Large intestine (tissue), 3 donors: ENCODE measurements around the gene CHAF1A. TPM values are rescaled to one million over a fixed set of nuclear protein-coding genes. Genes with fewer than 3 reads are reported as not detected.

Experiments
- DNase-seq, 2 donors: peaks; one replicate each; pipeline versions ENCODE4 v3.0.0 to v3.0.0-alpha.2; 2013
- H3K27ac ChIP-seq: one replicate; pipeline ENCODE4 v1.5.1; 2013; ENCODE audit warnings: low read length
- H3K27me3 ChIP-seq: 2 replicates; pipeline ENCODE4 v1.6.1; 2013; ENCODE audit warnings: low read length; ENCODE audit not compliant: control insufficient read depth, insufficient read depth
- H3K36me3 ChIP-seq: 2 replicates; pipeline ENCODE4 v1.6.1; 2013; ENCODE audit warnings: low read length; ENCODE audit not compliant: control insufficient read depth, insufficient read depth
- H3K4me1 ChIP-seq: one replicate; pipeline ENCODE4 v1.6.1; 2013; ENCODE audit warnings: low read length; ENCODE audit not compliant: control insufficient read depth, insufficient read depth
- H3K4me3 ChIP-seq: one replicate; pipeline ENCODE4 v1.5.1; 2013; ENCODE audit warnings: low read length
- H3K9me3 ChIP-seq: one replicate; pipeline ENCODE4 v1.6.1; 2013; ENCODE audit warnings: mild to moderate bottlenecking, low read depth, low read length, moderate library complexity; ENCODE audit not compliant: control insufficient read depth
- WGBS: methylation state at CpG from one replicate; pipeline ENCODE4 v1.1.5; 2013; ENCODE audit warnings: low lambda C conversion rate; ENCODE audit not compliant: insufficient coverage; 5-methylcytosine and 5-hydroxymethylcytosine counted together
- polyA plus RNA-seq: library from polyadenylated mRNA; unstranded; fragments of 120-200 nt; gene quantifications from one replicate; pipeline ENCODE4 v1.2.1, GENCODE V29; 2013

Gene CHAF1A
- polyA plus RNA-seq, 1 donor: 12.4 TPM

GRCh38 chr19:4487572-4487971 is 85.1 kb downstream of the CHAF1A start:
- no peaks in the 10 kb centered on the region for H3K4me1 ChIP-seq
- no peak overlapping the region for H3K27ac ChIP-seq
- peaks cover 2% of the 10 kb centered on the region for H3K9me3 ChIP-seq
- no peak overlapping the region for H3K4me3 ChIP-seq
- WGBS: no CpG with 5 or more reads among the region's 11 CpGs
- H3K27me3 ChIP-seq: no peaks in the 10 kb centered on the region
- no peak for DNase-seq
- peaks cover 29% of the 10 kb centered on the region for H3K36me3 ChIP-seq

- WGBS: 100% methylated on average over 6 of the region's 29 CpGs
- Histone ChIP-seq H3K9me3 (peaks cover 5% of the 10 kb centered on the region), H3K4me1 (no peaks in the 10 kb centered on the region), H3K27ac (no peak overlapping the region), H3K4me3 (no peak overlapping the region), H3K36me3 (peaks cover 35% of the 10 kb centered on the region), H3K27me3 (no peaks in the 10 kb centered on the region)
- DNase-seq: no peak
Observed at GRCh38 chr19:4488496-4488895, 86.1 kb downstream of the CHAF1A start.

GRCh38 chr19:4491446-4491845 is 89.0 kb downstream of the CHAF1A start:
- Histone ChIP-seq H3K27ac (no peak overlapping the region), H3K27me3 (no peaks in the 10 kb centered on the region), H3K36me3 (peaks cover 51% of the 10 kb centered on the region), H3K4me3 (no peak overlapping the region), H3K9me3 (peaks cover 9% of the 10 kb centered on the region), H3K4me1 (no peaks in the 10 kb centered on the region)
- no CpG with 5 or more reads among the region's 21 CpGs for WGBS
- DNase-seq: no peak

- H3K27ac ChIP-seq: no peak overlapping the region
- peaks cover 54% of the 10 kb centered on the region for H3K36me3 ChIP-seq
- DNase-seq: no peak
- WGBS: no CpG with 5 or more reads among the region's 3 CpGs
- no peaks in the 10 kb centered on the region for H3K27me3 ChIP-seq
- no peaks in the 10 kb centered on the region for H3K4me1 ChIP-seq
- no peak overlapping the region for H3K4me3 ChIP-seq
- peaks cover 9% of the 10 kb centered on the region for H3K9me3 ChIP-seq
Observed at GRCh38 chr19:4492337-4493103, 90.1 kb downstream of the CHAF1A start.

Other genes with a start within 250 kb of the CHAF1A start
- 140 TPM for gene CREB3L3, start 249.0 kb upstream of the CHAF1A start, polyA plus RNA-seq
- 27.8 TPM for gene SIRT6, start 220.1 kb upstream of the CHAF1A start, polyA plus RNA-seq
- 2.8 TPM for gene ANKRD24, start 220.0 kb upstream of the CHAF1A start, polyA plus RNA-seq
- 4.2 TPM for gene EBI3, start 173.1 kb upstream of the CHAF1A start, polyA plus RNA-seq
- 20.9 TPM for gene YJU2, start 155.6 kb upstream of the CHAF1A start, polyA plus RNA-seq
- 4.0 TPM for gene SHD, start 123.4 kb upstream of the CHAF1A start, polyA plus RNA-seq
- gene TMIGD2, start 100.3 kb upstream of the CHAF1A start, polyA plus RNA-seq: 3.5 TPM
- gene FSD1, start 98.0 kb upstream of the CHAF1A start, polyA plus RNA-seq: 5.1 TPM
- 53.6 TPM for gene STAP2, start 63.8 kb upstream of the CHAF1A start, polyA plus RNA-seq
- 16.5 TPM for gene MPND, start 59.1 kb upstream of the CHAF1A start, polyA plus RNA-seq
- gene SH3GL1, start 2.1 kb upstream of the CHAF1A start, polyA plus RNA-seq: 120 TPM
- gene UBXN6, start 55.2 kb downstream of the CHAF1A start, polyA plus RNA-seq: 92.8 TPM
- 45.6 TPM for gene HDGFL2, start 69.7 kb downstream of the CHAF1A start, polyA plus RNA-seq
- gene PLIN4, start 115.8 kb downstream of the CHAF1A start, polyA plus RNA-seq: 1.8 TPM
- gene PLIN5, start 132.6 kb downstream of the CHAF1A start, polyA plus RNA-seq: 2.0 TPM
- gene LRG1, start 137.4 kb downstream of the CHAF1A start, polyA plus RNA-seq: 2.2 TPM
- 3.3 TPM for gene SEMA6B, start 157.0 kb downstream of the CHAF1A start, polyA plus RNA-seq
- 24.4 TPM for gene TNFAIP8L1, start 236.9 kb downstream of the CHAF1A start, polyA plus RNA-seq